Ishikawa (cell line): ENCODE results near the gene BLM.

Experiments used
- CEBPB ChIP-seq: IDR thresholded peaks from 2 replicates; pipeline ENCODE4 v1.6.1; 2012
- CREB1 ChIP-seq: IDR thresholded peaks from 2 replicates; pipeline ENCODE4 v1.6.1; 2012; ENCODE audit warnings: low read depth
- EGR1 ChIP-seq: IDR thresholded peaks from 2 replicates; pipeline ENCODE4 v1.6.1; 2012
- EP300 ChIP-seq: IDR thresholded peaks from 2 replicates; pipeline ENCODE4 v1.6.1; 2012; ENCODE audit warnings: borderline replicate concordance
- FOXM1 ChIP-seq: IDR thresholded peaks from 2 replicates; pipeline ENCODE4 v1.6.1; 2012; ENCODE audit warnings: low read depth, borderline replicate concordance
- MAX ChIP-seq: IDR thresholded peaks from 2 replicates; pipeline ENCODE4 v1.6.1; 2012
- NFIC ChIP-seq: IDR thresholded peaks from 2 replicates; pipeline ENCODE4 v1.6.1; 2012
- RAD21 ChIP-seq: IDR thresholded peaks from 2 replicates; pipeline ENCODE4 v1.6.1; 2012; ENCODE audit warnings: low read depth
- REST ChIP-seq: IDR thresholded peaks from 2 replicates; pipeline ENCODE4 v1.6.1; 2012; ENCODE audit warnings: low read depth, mild to moderate bottlenecking
- TAF1 ChIP-seq: IDR thresholded peaks from 2 replicates; pipeline ENCODE4 v1.6.1; 2012; ENCODE audit warnings: low read depth, mild to moderate bottlenecking
- TCF12 ChIP-seq: IDR thresholded peaks from 2 replicates; pipeline ENCODE4 v1.6.1; 2012; ENCODE audit warnings: low read depth
- TEAD4 ChIP-seq: IDR thresholded peaks from 2 replicates; pipeline ENCODE4 v1.6.1; 2012
- USF1 ChIP-seq: IDR thresholded peaks from 2 replicates; pipeline ENCODE4 v1.6.1; 2012
- YY1 ChIP-seq: IDR thresholded peaks from 2 replicates; pipeline ENCODE4 v1.6.1; 2012; ENCODE audit warnings: low read depth
- ZBTB7A ChIP-seq: IDR thresholded peaks from 2 replicates; pipeline ENCODE4 v1.6.1; 2012; ENCODE audit warnings: low read depth

BLM gene

GRCh38 chr15:90834626-90835025 lies 117.5 kb downstream of the BLM start:
- TF ChIP-seq REST (no peak), CEBPB (no peak), MAX (no peak)

- TF ChIP-seq EP300 (no peak), ZBTB7A (no peak), YY1 (no peak), NFIC (no peak), REST (no peak)
These were observed 119.2 kb downstream of the BLM start for GRCh38 chr15:90836296-90836871.

- TF ChIP-seq YY1: no peak
These were observed 119.9 kb downstream of the BLM start for GRCh38 chr15:90837094-90837493.

GRCh38 chr15:90838139-90838538 lies 121.0 kb downstream of the BLM start:
- no peak for TF ChIP-seq RAD21
- TF ChIP-seq EP300: no peak
- TF ChIP-seq REST: no peak
- TF ChIP-seq TCF12: no peak
- no peak for TF ChIP-seq YY1
- TF ChIP-seq USF1: no peak
- TF ChIP-seq TAF1: no peak
- no peak for TF ChIP-seq FOXM1
- no peak for TF ChIP-seq TEAD4

- no peak for TF ChIP-seq ZBTB7A
- no peak for TF ChIP-seq EGR1
- TF ChIP-seq CREB1: no peak
- TF ChIP-seq FOXM1: no peak
- TF ChIP-seq USF1: no peak
- no peak for TF ChIP-seq TCF12
- no peak for TF ChIP-seq RAD21
- no peak for TF ChIP-seq REST
- TF ChIP-seq MAX: no peak
- TF ChIP-seq YY1: no peak
- no peak for TF ChIP-seq TEAD4
- TF ChIP-seq CEBPB: no peak
- TF ChIP-seq NFIC: no peak
- TF ChIP-seq EP300: no peak
- TF ChIP-seq TAF1: no peak
These were observed 121.4 kb downstream of the BLM start for GRCh38 chr15:90838544-90838943.
